Kidney (tissue), 11 donors: ENCODE measurements around the gene STRC. TPM values are rescaled to one million over a fixed set of nuclear protein-coding genes. Genes with fewer than 3 reads are reported as not detected.
"Not testable (repeated sequence)": the region's sequence is repeated elsewhere in the genome, so short reads cannot be mapped to it uniquely, and the experiment has no call there.

Source experiments
- DNase-seq, 5 donors: peaks; one replicate each; pipeline ENCODE4 v3.0.0-alpha.2; 2013 to 2020
- FAIRE-seq: peaks from 2 replicates; lab custom pipeline; 2012; peaks lifted over from hg19 to GRCh38; lab: Jason Lieb, UNC
- H3K27ac ChIP-seq, 2 donors: one replicate each; pipeline ENCODE4 v1.7.0; 2013; ENCODE audit warnings: low read depth in 2 of 2, low read length in 2 of 2, inconsistent platforms in 1 of 2
- H3K27me3 ChIP-seq: one replicate; pipeline ENCODE4 v1.7.1; 2013; ENCODE audit warnings: low read length, inconsistent platforms; ENCODE audit not compliant: control insufficient read depth, insufficient read depth
- H3K36me3 ChIP-seq, 3 donors: one replicate each; pipeline versions ENCODE4 v1.7.0 to v1.7.1; 2013; ENCODE audit warnings: low read length in 3 of 3, control low read depth in 1 of 3, inconsistent platforms in 1 of 3; ENCODE audit not compliant: insufficient read depth in 3 of 3, control insufficient read depth in 2 of 3
- H3K4me1 ChIP-seq, 3 donors: one replicate each; pipeline versions ENCODE4 v1.7.0 to v1.7.1; 2013; ENCODE audit warnings: low read length in 3 of 3, inconsistent platforms in 1 of 3, low read depth in 1 of 3; ENCODE audit not compliant: control insufficient read depth in 2 of 3, insufficient read depth in 2 of 3
- H3K4me3 ChIP-seq, 3 donors: one replicate each; pipeline versions ENCODE4 v1.7.0 to v1.8.1; 2013; ENCODE audit warnings: low read length in 3 of 3, control low read depth in 1 of 3, inconsistent platforms in 1 of 3
- H3K9ac ChIP-seq, 3 donors: one replicate each; pipeline versions ENCODE4 v1.7.0 to v1.7.1; 2013; ENCODE audit warnings: low read length in 3 of 3, control low read depth in 1 of 3, inconsistent platforms in 1 of 3
- H3K9me3 ChIP-seq, 3 donors: one replicate each; pipeline versions ENCODE4 v1.7.0 to v1.7.1; 2013; ENCODE audit warnings: low read length in 3 of 3, control low read depth in 1 of 3, inconsistent platforms in 1 of 3; ENCODE audit not compliant: control insufficient read depth in 2 of 3, insufficient read depth in 1 of 3
- intact Hi-C: fragments of 100-400 bp; cut with DNase I; formaldehyde crosslinking; loops from one replicate; pipeline ENCODE4 v1.11.1; 2022
- polyA plus RNA-seq: library from polyadenylated mRNA; stranded (reverse); fragments of 350-450 nt; fragmentation: Illumina TruSeq; extraction: RNeasy Lipid Tissue Mini Kit (QIAGEN cat#74804); gene quantifications from one replicate; pipeline ENCODE4 v1.2.3, GENCODE V29; 2014; ENCODE audit warnings: low read depth, low replicate concordance; ENCODE audit not compliant: insufficient read depth
- total RNA-seq: library from RNA; stranded (reverse); fragmentation: NEBNext Ultra II Directional; extraction: Animal tissue kit (Norgen Biotek cat#: 25700); gene quantifications from one replicate; pipeline ENCODE4 v1.2.1, GENCODE V29; 2021
- donor health status: control.
- donor health status: control.
- donor health status: DM: yes; HTN: yes; CAD: no.
- donor health status: Normal renal cell carcinoma (clear cell type).

The STRC gene
- total and polyA plus RNA-seq, 2 donors from 2014 or later, result 0.19 to 0.22 TPM

- FAIRE-seq, intact Hi-C loops, H3K27ac ChIP-seq: not testable (repeated sequence)
These were observed 16.4 kb downstream of the STRC start for GRCh38 chr15:43602233-43602632.

GRCh38 chr15:43600200-43600599 is 18.4 kb downstream of the STRC start:
- H3K27me3 ChIP-seq, DNase-seq, H3K4me3 ChIP-seq, H3K27ac ChIP-seq, H3K36me3 ChIP-seq, H3K9me3 ChIP-seq, intact Hi-C loops, H3K4me1 ChIP-seq, FAIRE-seq, H3K9ac ChIP-seq: not testable (repeated sequence)

More at GRCh38 chr15:43602233-43602632, 16.4 kb downstream of the STRC start:
- H3K36me3 ChIP-seq, H3K27me3 ChIP-seq, H3K4me1 ChIP-seq, H3K4me3 ChIP-seq, H3K9ac ChIP-seq, H3K9me3 ChIP-seq: not testable (repeated sequence)
- DNase-seq, result peak in 1 of 5 donors; percentile 77

GRCh38 chr15:43599131-43599530 is 19.5 kb downstream of the STRC start:
- intact Hi-C loops, H3K36me3 ChIP-seq, H3K4me3 ChIP-seq, H3K27ac ChIP-seq, H3K9ac ChIP-seq, H3K9me3 ChIP-seq, H3K27me3 ChIP-seq, DNase-seq, FAIRE-seq, H3K4me1 ChIP-seq: not testable (repeated sequence)

- FAIRE-seq, DNase-seq, H3K27me3 ChIP-seq, H3K9me3 ChIP-seq, intact Hi-C loops, H3K36me3 ChIP-seq, H3K9ac ChIP-seq, H3K4me3 ChIP-seq, H3K4me1 ChIP-seq, H3K27ac ChIP-seq: not testable (repeated sequence)
These were observed 25.0 kb downstream of the STRC start, which contains the start of gene CKMT1B for GRCh38 chr15:43593328-43594190. CKMT1B (plus strand) TSS chr15:43594027; CDS start chr15:43594219, 192 bp downstream.

GRCh38 chr15:43592841-43593240 is 25.8 kb downstream of the STRC start:
- DNase-seq, H3K36me3 ChIP-seq, intact Hi-C loops, H3K9me3 ChIP-seq, H3K27ac ChIP-seq, H3K9ac ChIP-seq, FAIRE-seq, H3K4me3 ChIP-seq, H3K4me1 ChIP-seq, H3K27me3 ChIP-seq: not testable (repeated sequence)

GRCh38 chr15:43589778-43590466 is 28.7 kb downstream of the STRC start, which contains the start of gene PPIP5K1:
PPIP5K1 (minus strand) TSS chr15:43590208; CDS start chr15:43584504, 5,704 bp downstream.
- H3K4me1 ChIP-seq, H3K4me3 ChIP-seq, DNase-seq, H3K9ac ChIP-seq, H3K36me3 ChIP-seq, intact Hi-C loops, H3K27me3 ChIP-seq, H3K9me3 ChIP-seq, H3K27ac ChIP-seq: not testable (repeated sequence)
- FAIRE-seq, result peak; percentile 73

- intact Hi-C loops, H3K4me1 ChIP-seq, H3K27ac ChIP-seq, H3K4me3 ChIP-seq, H3K9ac ChIP-seq, H3K9me3 ChIP-seq, H3K27me3 ChIP-seq, H3K36me3 ChIP-seq, DNase-seq, FAIRE-seq: not testable (repeated sequence)
These were observed 44.0 kb downstream of the STRC start for GRCh38 chr15:43574607-43575006.

- FAIRE-seq, H3K27me3 ChIP-seq: not testable (repeated sequence)
These were observed 52.0 kb downstream of the STRC start for GRCh38 chr15:43566615-43567014.

More at GRCh38 chr15:43566615-43567014, 52.0 kb downstream of the STRC start:
- H3K4me3 ChIP-seq, H3K9me3 ChIP-seq, H3K27ac ChIP-seq, DNase-seq, H3K9ac ChIP-seq, H3K4me1 ChIP-seq, intact Hi-C loops, H3K36me3 ChIP-seq: not testable (repeated sequence)
